Upper lobe of left lung (tissue), 6 donors: ENCODE results near the gene KLRC2. TPM values are rescaled to one million over a fixed set of nuclear protein-coding genes. Genes with fewer than 3 reads are reported as not detected.
"Not testable (repeated sequence)": the region's sequence is repeated elsewhere in the genome, so short reads cannot be mapped to it uniquely, and the experiment has no call there.

Source experiments
- ATAC-seq, 2 donors: fragments of 200-7000 bp; cut with Tn5 transposase; one replicate each; pipeline ENCODE4 v1.9.1; 2022; ENCODE audit warnings: mild to moderate bottlenecking in 2 of 2, moderate library complexity in 2 of 2; ENCODE audit not compliant: low FRiP score in 2 of 2
- DNase-seq, 2 donors: peaks; one replicate each; pipeline ENCODE4 v3.0.0-alpha.2; 2019 to 2020
- H3K27ac ChIP-seq, 4 donors: fragments of 200-600 bp; sonication (generic); one replicate each; pipeline ENCODE4 v1.5.1; 2016 to 2019
- H3K27me3 ChIP-seq, 4 donors: fragments of 200-600 bp; sonication (generic); one replicate each; pipeline ENCODE4 v1.5.1; 2017 to 2019
- H3K36me3 ChIP-seq, 4 donors: fragments of 200-600 bp; sonication (generic); one replicate each; pipeline ENCODE4 v1.5.1; 2016 to 2019
- H3K4me1 ChIP-seq, 4 donors: fragments of 200-600 bp; sonication (generic); one replicate each; pipeline ENCODE4 v1.5.1; 2018 to 2019
- H3K4me3 ChIP-seq, 4 donors: fragments of 200-600 bp; sonication (generic); one replicate each; pipeline ENCODE4 v1.5.1; 2017 to 2019; ENCODE audit warnings: mild to moderate bottlenecking in 2 of 4, moderate library complexity in 1 of 4
- H3K9me3 ChIP-seq, 4 donors: fragments of 200-600 bp; sonication (generic); one replicate each; pipeline ENCODE4 v1.5.1; 2018 to 2019
- CTCF ChIP-seq, 6 experiments: fragments of 450-650 bp in 4 of 6; fragments of 200-600 bp in 2 of 6; sonication (generic) in 2 of 6; IDR thresholded peaks; one replicate each; pipeline ENCODE4 v1.5.1; 2016 to 2019; ENCODE audit warnings: antibody characterized with exemption in 6 of 6
- EP300 ChIP-seq, 4 donors: sonication (generic); formaldehyde crosslinking; IDR thresholded peaks; one replicate each; pipeline ENCODE4 v1.5.1; 2017; ENCODE audit warnings: antibody characterized with exemption in 4 of 4, control low read depth in 2 of 4
- POLR2A ChIP-seq, 4 donors: fragments of 450-650 bp; IDR thresholded peaks; one replicate each; pipeline ENCODE4 v1.5.1; 2016 to 2017; ENCODE audit warnings: antibody characterized with exemption in 4 of 4, mild to moderate bottlenecking in 2 of 4
- POLR2AphosphoS5 ChIP-seq, 2 donors: sonication (generic); formaldehyde crosslinking; IDR thresholded peaks; one replicate each; pipeline ENCODE4 v1.5.1; 2017; ENCODE audit warnings: antibody characterized with exemption in 2 of 2
- WGBS, 2 donors: methylation state at CpG; one replicate each; pipeline ENCODE4 v1.1.5; 2017 to 2018; 5-methylcytosine and 5-hydroxymethylcytosine counted together
- total RNA-seq, 6 donors: library from RNA; depleted of rRNA in 4 of 6; stranded (reverse); fragments of >200 nt in 4 of 6; gene quantifications; one replicate each; pipeline versions ENCODE4 v1.1.0 to v1.2.1, GENCODE V29; 2016 to 2021
- donor health status: DM: no; HTN: no; CAD: no; lungs with moderate emphysema.
- donor health status: DM: no; HTN: yes; CAD: no; lungs with severe emphysema.

KLRC2 gene
- total RNA-seq, 6 donors from 2014 or later = 0.88 to 9.7 (median 2.3) TPM

- H3K27me3 ChIP-seq = no peaks in the 10 kb centered on the region
- ATAC-seq (no peak), DNase-seq (no peak)
- 92 to 98% methylated on average over 2 of the region's 2 CpGs for WGBS, 2 donors
- H3K4me3 ChIP-seq = no peak overlapping the region
- no peaks in the 10 kb centered on the region for H3K4me1 ChIP-seq
- no peaks in the 10 kb centered on the region for H3K36me3 ChIP-seq
- H3K27ac ChIP-seq = no peak overlapping the region
- TF ChIP-seq POLR2AphosphoS5 (IDR thresholded peaks at IDR 0.05) (no peak), POLR2A (IDR thresholded peaks at IDR 0.05) (no peak), EP300 (IDR thresholded peaks at IDR 0.05) (no peak), CTCF (IDR thresholded peaks at IDR 0.05) (no peak)
- peaks cover 0 to 17% (median 10%) of the 10 kb centered on the region in 4 donors for H3K9me3 ChIP-seq
Measured at GRCh38 chr12:10456856-10457255, 21.0 kb upstream of the KLRC2 start.

DNA sequence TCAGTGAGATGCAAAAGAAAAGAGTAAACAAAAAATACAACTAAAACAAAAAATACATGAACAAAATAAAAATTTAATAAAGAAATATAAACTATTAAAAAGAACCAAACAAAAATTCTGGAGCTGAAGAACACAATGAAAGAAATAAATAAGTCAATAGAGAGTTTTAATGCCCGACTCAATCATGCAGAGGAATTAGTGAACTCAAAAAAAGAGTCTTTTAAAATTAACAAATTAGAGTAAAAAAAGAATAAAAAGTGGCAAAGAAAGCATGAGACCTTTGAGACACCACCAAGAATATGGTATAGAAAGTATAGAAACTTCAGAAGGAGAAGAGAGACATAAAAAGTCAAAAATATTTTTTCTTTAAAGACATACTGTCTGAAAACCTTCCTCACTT is 20.0 kb upstream of the KLRC2 start:
- TF ChIP-seq POLR2A (IDR thresholded peaks at IDR 0.05) (no peak), CTCF (IDR thresholded peaks at IDR 0.05) (no peak), EP300 (IDR thresholded peaks at IDR 0.05) (no peak), POLR2AphosphoS5 (IDR thresholded peaks at IDR 0.05) (no peak)
- no peak for ATAC-seq

GRCh38 chr12:10454531-10454930 is 18.7 kb upstream of the KLRC2 start:
- DNase-seq = no peak
- Histone ChIP-seq H3K4me1 (no peaks in the 10 kb centered on the region), H3K27ac (no peak overlapping the region), H3K4me3 (no peak overlapping the region), H3K36me3 (no peaks in the 10 kb centered on the region), H3K9me3 (peaks cover 0 to 17% (median 10%) of the 10 kb centered on the region in 4 donors), H3K27me3 (no peaks in the 10 kb centered on the region)
- no peak for ATAC-seq
- 60% methylated on average over 1 of the region's 1 CpG; no CpG with 5 or more reads in 1 of the 2 donors for WGBS, 2 donors
- TF ChIP-seq POLR2A (IDR thresholded peaks at IDR 0.05) = no peak
- TF ChIP-seq POLR2AphosphoS5 (IDR thresholded peaks at IDR 0.05) = no peak
- TF ChIP-seq CTCF (IDR thresholded peaks at IDR 0.05) = no peak
- no peak for TF ChIP-seq EP300 (IDR thresholded peaks at IDR 0.05)

More for the DNA sequence above, 20.0 kb upstream of the KLRC2 start:
- Histone ChIP-seq H3K36me3 (no peaks in the 10 kb centered on the region), H3K27me3 (no peaks in the 10 kb centered on the region), H3K27ac (no peak overlapping the region), H3K9me3 (peaks cover 0 to 17% (median 10%) of the 10 kb centered on the region in 4 donors), H3K4me1 (no peaks in the 10 kb centered on the region), H3K4me3 (no peak overlapping the region)
- DNase-seq = no peak
- WGBS, 2 donors = 85 to 93% methylated on average over 1 of the region's 1 CpG

DNA sequence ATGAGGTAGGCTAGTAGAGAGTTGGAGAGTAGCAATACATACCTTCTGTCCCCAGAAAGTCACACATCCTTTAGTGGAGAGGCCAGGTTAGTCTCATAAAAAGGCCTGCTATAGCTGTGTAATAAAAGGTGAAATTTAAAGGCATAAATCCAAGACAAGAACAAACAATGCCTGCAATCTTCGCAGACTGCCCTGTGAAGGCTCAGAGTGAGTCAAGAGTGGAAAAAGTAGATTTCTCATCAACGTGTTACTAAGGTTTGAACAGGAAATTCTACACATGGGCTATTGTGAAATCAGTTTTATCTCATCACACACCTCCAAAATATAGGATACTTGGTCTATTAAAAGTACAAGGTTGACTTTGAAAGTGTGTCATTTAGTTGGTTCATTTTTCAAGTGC is 17.3 kb upstream of the KLRC2 start, which contains the start of gene KLRC1:
KLRC1 (minus strand) TSS at position 222 of the 400 bp plus-strand sequence. CDS start 2,221 bp downstream, outside the sequence.
- H3K36me3 ChIP-seq = no peaks in the 10 kb centered on the region
- DNase-seq (no peak), ATAC-seq (no peak)
- no peak within 1 kb of the TSS for H3K27ac ChIP-seq
- H3K4me1 ChIP-seq = no peaks in the 10 kb centered on the region
- H3K9me3 ChIP-seq = peaks cover 0 to 17% (median 10%) of the 10 kb centered on the region in 4 donors
- H3K4me3 ChIP-seq = no peak within 1 kb of the TSS
- H3K27me3 ChIP-seq = no peaks in the 10 kb centered on the region
- WGBS, 2 donors = 40 to 49% methylated on average over 2 of the region's 2 CpGs
- TF ChIP-seq EP300 (IDR thresholded peaks at IDR 0.05) = no peak
- TF ChIP-seq POLR2AphosphoS5 (IDR thresholded peaks at IDR 0.05) = no peak
- TF ChIP-seq POLR2A (IDR thresholded peaks at IDR 0.05) = no peak
- no peak for TF ChIP-seq CTCF (IDR thresholded peaks at IDR 0.05)

- H3K27ac ChIP-seq = no peak overlapping the region
- no peak overlapping the region for H3K4me3 ChIP-seq
- no peaks in the 10 kb centered on the region for H3K4me1 ChIP-seq
- DNase-seq (no peak), ATAC-seq (no peak)
- 91 to 96% methylated on average over 4 of the region's 4 CpGs for WGBS, 2 donors
- H3K36me3 ChIP-seq = no peaks in the 10 kb centered on the region
- H3K9me3 ChIP-seq = no peaks in the 10 kb centered on the region
- no peaks in the 10 kb centered on the region for H3K27me3 ChIP-seq
- TF ChIP-seq EP300 (IDR thresholded peaks at IDR 0.05) = no peak
- TF ChIP-seq POLR2A (IDR thresholded peaks at IDR 0.05) = no peak
- TF ChIP-seq CTCF (IDR thresholded peaks at IDR 0.05) = no peak
- TF ChIP-seq POLR2AphosphoS5 (IDR thresholded peaks at IDR 0.05) = no peak
Measured at GRCh38 chr12:10448236-10448635, 12.4 kb upstream of the KLRC2 start.

- not testable (repeated sequence) for DNase-seq, H3K9me3 ChIP-seq, H3K27me3 ChIP-seq, ATAC-seq, H3K4me3 ChIP-seq, H3K4me1 ChIP-seq, H3K27ac ChIP-seq, H3K36me3 ChIP-seq
- WGBS, 2 donors = 80 to 86% methylated on average over 5 of the region's 5 CpGs
Measured at GRCh38 chr12:10446052-10446451, 10.2 kb upstream of the KLRC2 start.

DNA sequence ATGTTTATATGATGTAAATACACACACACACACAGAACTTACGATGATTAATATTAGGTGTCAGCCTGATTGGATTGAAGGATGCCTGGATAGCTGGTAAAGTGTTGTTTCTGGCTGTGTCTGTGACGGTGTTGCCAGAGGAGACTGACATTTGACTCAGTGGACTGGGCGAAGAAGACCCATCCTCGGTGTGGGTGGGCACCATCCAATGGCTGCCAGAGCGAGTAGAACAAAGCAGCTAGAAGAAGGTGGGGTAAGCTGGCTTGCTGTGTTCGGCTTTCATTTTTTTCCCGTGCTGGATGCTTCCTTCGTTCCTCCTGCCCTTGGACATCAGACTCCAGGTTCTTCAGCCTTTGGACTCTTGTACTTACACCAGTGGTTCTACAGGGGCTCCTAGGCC is 5.3 kb upstream of the KLRC2 start:
- not testable (repeated sequence) for ATAC-seq, DNase-seq, H3K4me3 ChIP-seq, H3K4me1 ChIP-seq, H3K36me3 ChIP-seq, H3K9me3 ChIP-seq, H3K27me3 ChIP-seq, H3K27ac ChIP-seq
- WGBS, 2 donors = 90 to 94% methylated on average over 8 of the region's 8 CpGs
